ENCODE data around the gene COG5. TPM values are rescaled to one million over a fixed set of nuclear protein-coding genes. Genes with fewer than 3 reads are reported as not detected.

COG5 gene
- total and polyA plus RNA-seq, 12 donors, result 4.4 to 43.8 (median 32.8) TPM

DNA sequence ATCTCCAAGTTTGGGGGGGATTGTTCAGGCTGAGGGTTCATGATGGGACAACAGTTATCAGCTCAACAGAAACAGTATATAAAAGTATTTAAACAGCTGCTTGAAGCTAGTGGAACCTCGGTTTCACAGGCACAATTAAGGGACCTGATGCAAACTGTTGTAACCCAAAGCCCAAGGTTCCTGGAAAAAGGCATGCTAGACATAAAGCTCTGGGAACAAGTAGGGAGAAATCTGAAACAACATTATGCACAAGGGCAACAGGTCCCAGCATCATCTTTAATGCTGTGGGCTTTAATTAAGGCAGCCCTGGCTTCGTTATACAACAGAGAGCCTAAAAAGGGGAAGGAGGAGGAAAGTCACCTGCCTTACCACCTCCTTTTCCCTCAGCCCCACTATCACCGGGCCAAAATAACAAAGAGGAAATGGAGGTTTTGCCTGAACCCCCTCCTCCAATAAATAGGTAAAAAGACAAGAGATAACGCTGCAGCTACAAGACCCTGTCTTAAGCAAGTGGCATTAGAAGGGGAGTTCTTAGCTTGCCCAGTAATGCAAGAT is 177.1 kb downstream of the COG5 start:
- Histone ChIP-seq H3K27ac (peak overlapping the region in 1 of 5 donors; percentile 7), H3K4me3 (no peak overlapping the region), H3K9me3 (replicated peaks in 1 of 3) (no peaks in the 10 kb centered on the region), H3K4me1 (replicated peaks in 1 of 2) (peaks cover 3 to 18% of the 10 kb centered on the region in 2 donors), H3K27me3 (no peaks in the 10 kb centered on the region), H3K36me3 (replicated peaks in 1 of 2) (no peaks in the 10 kb centered on the region)
- 69 to 87% (median 74%) methylated on average over 4 of the region's 4 CpGs for WGBS, 4 donors
- TF ChIP-seq, protein P1, sequence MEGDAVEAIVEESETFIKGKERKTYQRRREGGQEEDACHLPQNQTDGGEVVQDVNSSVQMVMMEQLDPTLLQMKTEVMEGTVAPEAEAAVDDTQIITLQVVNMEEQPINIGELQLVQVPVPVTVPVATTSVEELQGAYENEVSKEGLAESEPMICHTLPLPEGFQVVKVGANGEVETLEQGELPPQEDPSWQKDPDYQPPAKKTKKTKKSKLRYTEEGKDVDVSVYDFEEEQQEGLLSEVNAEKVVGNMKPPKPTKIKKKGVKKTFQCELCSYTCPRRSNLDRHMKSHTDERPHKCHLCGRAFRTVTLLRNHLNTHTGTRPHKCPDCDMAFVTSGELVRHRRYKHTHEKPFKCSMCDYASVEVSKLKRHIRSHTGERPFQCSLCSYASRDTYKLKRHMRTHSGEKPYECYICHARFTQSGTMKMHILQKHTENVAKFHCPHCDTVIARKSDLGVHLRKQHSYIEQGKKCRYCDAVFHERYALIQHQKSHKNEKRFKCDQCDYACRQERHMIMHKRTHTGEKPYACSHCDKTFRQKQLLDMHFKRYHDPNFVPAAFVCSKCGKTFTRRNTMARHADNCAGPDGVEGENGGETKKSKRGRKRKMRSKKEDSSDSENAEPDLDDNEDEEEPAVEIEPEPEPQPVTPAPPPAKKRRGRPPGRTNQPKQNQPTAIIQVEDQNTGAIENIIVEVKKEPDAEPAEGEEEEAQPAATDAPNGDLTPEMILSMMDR (IDR thresholded peaks at IDR 0.05), result no peak
- TF ChIP-seq POLR2A (IDR thresholded peaks at IDR 0.05), result no peak
- no peak for DNase-seq
- intact Hi-C loops (cut with DNase I), result no loop called here

DNA sequence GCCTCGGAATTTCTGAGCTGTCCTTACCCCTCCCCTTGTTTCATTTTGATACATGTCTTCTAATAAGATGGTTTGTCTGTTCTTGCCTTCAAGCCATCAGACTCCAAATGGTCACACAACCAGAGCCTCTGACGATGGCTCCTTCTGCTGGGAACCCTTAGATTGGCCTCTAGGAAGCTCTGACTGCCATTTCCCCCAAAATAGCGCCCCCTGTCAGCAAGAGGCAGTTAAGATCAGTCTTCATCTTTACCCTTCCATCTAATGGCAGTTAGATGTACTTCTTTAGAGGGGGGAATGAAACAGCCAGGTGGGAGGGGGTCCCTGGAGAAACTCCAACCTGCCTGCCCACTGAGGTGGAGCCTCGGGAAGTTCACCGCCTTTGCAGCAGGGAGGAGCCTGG is 179.7 kb downstream of the COG5 start:
- Histone ChIP-seq H3K9me3 (replicated peaks in 1 of 3) (no peaks in the 10 kb centered on the region), H3K27me3 (no peaks in the 10 kb centered on the region), H3K4me3 (no peak overlapping the region), H3K27ac (no peak overlapping the region), H3K4me1 (replicated peaks in 1 of 2) (peaks cover 3 to 18% of the 10 kb centered on the region in 2 donors), H3K36me3 (replicated peaks in 1 of 2) (no peaks in the 10 kb centered on the region)
- 90 to 97% (median 93%) methylated on average over 2 to 5 of the region's 5 CpGs for WGBS, 4 donors
- TF ChIP-seq POLR2A (IDR thresholded peaks at IDR 0.05), result no peak
- TF ChIP-seq, protein P1 (IDR thresholded peaks at IDR 0.05), result no peak
- intact Hi-C loops (cut with DNase I), result no loop called here
- no peak for DNase-seq

DNA sequence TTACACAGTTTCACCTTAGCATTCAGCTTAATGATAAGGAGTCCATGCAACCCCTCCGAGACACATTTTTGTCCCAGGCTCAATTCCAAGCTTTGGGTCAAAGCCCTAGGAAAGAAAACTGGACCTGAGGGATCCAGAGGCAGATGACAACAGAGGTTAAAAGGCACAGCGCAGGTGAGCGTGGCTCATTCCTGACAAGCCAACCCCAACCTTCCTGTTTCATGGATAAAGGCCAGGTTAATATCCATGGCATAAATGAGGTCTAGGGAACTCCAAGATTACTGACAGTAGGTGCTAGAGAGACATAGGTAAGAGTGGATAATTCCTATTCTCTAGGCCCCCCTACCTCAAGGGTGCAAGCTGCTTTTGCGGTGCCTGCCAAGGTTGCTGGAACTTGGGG is 180.5 kb downstream of the COG5 start:
- 96 to 98% (median 96%) methylated on average over 4 of the region's 4 CpGs for WGBS, 4 donors
- TF ChIP-seq, protein P1 (IDR thresholded peaks at IDR 0.05), result no peak
- TF ChIP-seq POLR2A (IDR thresholded peaks at IDR 0.05), result no peak
- H3K36me3 ChIP-seq (replicated peaks in 1 of 2), result no peaks in the 10 kb centered on the region
- intact Hi-C loops (cut with DNase I), result no loop called here
- H3K27me3 ChIP-seq, result no peaks in the 10 kb centered on the region
- no peak overlapping the region for H3K27ac ChIP-seq
- H3K4me3 ChIP-seq, result no peak overlapping the region
- peaks cover 3 to 18% of the 10 kb centered on the region in 2 donors for H3K4me1 ChIP-seq (replicated peaks in 1 of 2)
- no peak for DNase-seq
- no peaks in the 10 kb centered on the region for H3K9me3 ChIP-seq (replicated peaks in 1 of 3)

DNA sequence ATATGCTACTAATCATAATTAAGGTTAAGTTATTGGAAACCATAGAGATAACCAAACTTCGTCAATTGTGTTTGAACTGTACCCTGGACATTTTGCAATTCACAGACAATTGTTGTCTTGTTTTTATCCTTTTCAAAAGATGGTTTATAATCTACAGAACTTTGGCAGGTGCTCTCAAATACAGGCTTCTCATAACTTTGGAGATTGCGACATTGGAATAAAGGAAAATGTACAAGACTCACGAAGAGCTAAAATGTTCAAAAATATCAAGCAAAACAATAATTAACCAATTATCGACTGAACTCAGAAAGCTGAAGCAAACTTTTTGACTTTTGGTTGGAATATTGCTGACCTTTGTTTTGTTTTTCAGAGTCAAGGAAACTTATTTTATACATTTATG is 182.3 kb downstream of the COG5 start:
- H3K27ac ChIP-seq, result no peak overlapping the region
- TF ChIP-seq, protein P1 (IDR thresholded peaks at IDR 0.05), result no peak
- no peak for TF ChIP-seq POLR2A (IDR thresholded peaks at IDR 0.05)
- 74 to 83% (median 80%) methylated on average over 4 of the region's 4 CpGs for WGBS, 4 donors
- H3K4me1 ChIP-seq (replicated peaks in 1 of 2), result peaks cover 0 to under 1% of the 10 kb centered on the region in 2 donors
- intact Hi-C loops (cut with DNase I), result no loop called here
- no peak for DNase-seq
- H3K9me3 ChIP-seq (replicated peaks in 1 of 3), result no peaks in the 10 kb centered on the region
- H3K4me3 ChIP-seq, result no peak overlapping the region
- H3K27me3 ChIP-seq, result no peaks in the 10 kb centered on the region
- H3K36me3 ChIP-seq (replicated peaks in 1 of 2), result no peaks in the 10 kb centered on the region

Measured in adrenal gland (tissue), 12 donors.